GM12872 (cell line): ENCODE results near the gene GIT1.

Experiments
- CTCF ChIP-seq: IDR thresholded peaks from 3 replicates; pipeline ENCODE4 v1.5.1; 2011; ENCODE audit warnings: low read depth, mild to moderate bottlenecking, low read length, moderate library complexity; ENCODE audit not compliant: insufficient read depth

Gene GIT1

GRCh38 chr17:29549177-29549923, 40.1 kb downstream of the GIT1 start:
- no peak for TF ChIP-seq CTCF

- no peak for TF ChIP-seq CTCF
Observed at GRCh38 chr17:29546830-29547229, 42.6 kb downstream of the GIT1 start.

- TF ChIP-seq CTCF: no peak
Observed at GRCh38 chr17:29546085-29546484, 43.4 kb downstream of the GIT1 start.

- TF ChIP-seq CTCF: no peak
Observed at GRCh38 chr17:29544066-29544465, 45.4 kb downstream of the GIT1 start.

- TF ChIP-seq CTCF: no peak
Observed at GRCh38 chr17:29533976-29534375, 55.5 kb downstream of the GIT1 start.

- no peak for TF ChIP-seq CTCF
Observed at GRCh38 chr17:29526322-29526721, 63.1 kb downstream of the GIT1 start.

GRCh38 chr17:29524692-29525091, 64.8 kb downstream of the GIT1 start:
- TF ChIP-seq CTCF: no peak
